Ovary (tissue), 9 donors: ENCODE data around the gene HNRNPA3. TPM values are rescaled to one million over a fixed set of nuclear protein-coding genes. Genes with fewer than 3 reads are reported as not detected.

Source experiments
- DNase-seq, 5 donors: peaks; one replicate each; pipeline ENCODE4 v3.0.0-alpha.2; 2019 to 2020
- H3K27ac ChIP-seq, 2 donors: fragments of 200-600 bp; one replicate each; pipeline versions ENCODE4 v1.5.1 to v1.8.0; 2019 to 2022
- H3K27me3 ChIP-seq: fragments of 200-600 bp; one replicate; pipeline ENCODE4 v1.8.0; 2022
- H3K36me3 ChIP-seq: fragments of 200-600 bp; sonication (generic); one replicate; pipeline ENCODE4 v1.5.1; 2019
- H3K4me1 ChIP-seq: one replicate; pipeline ENCODE4 v1.8.1; 2013; ENCODE audit warnings: mild to moderate bottlenecking, moderate library complexity; ENCODE audit not compliant: insufficient read depth
- H3K4me3 ChIP-seq: fragments of 200-600 bp; sonication (generic); one replicate; pipeline ENCODE4 v1.5.1; 2017
- H3K9me3 ChIP-seq, 2 donors: fragments of 200-600 bp in 1 of 2; sonication (generic) in 1 of 2; one replicate each; pipeline versions ENCODE4 v1.5.1 to v1.8.1; 2013 to 2019; ENCODE audit warnings: mild to moderate bottlenecking in 1 of 2, moderate library complexity in 1 of 2
- EP300 ChIP-seq: sonication (generic); formaldehyde crosslinking; IDR thresholded peaks from one replicate; pipeline ENCODE4 v1.6.1; 2017; ENCODE audit warnings: antibody characterized with exemption
- POLR2A ChIP-seq: fragments of 450-650 bp; IDR thresholded peaks from one replicate; pipeline ENCODE4 v1.6.1; 2017; ENCODE audit warnings: antibody characterized with exemption, mild to moderate bottlenecking, moderate library complexity
- WGBS, 3 donors: extraction: QIAGEN DNeasy Blood & Tissue Kit in 1 of 3; methylation state at CpG; one replicate each; pipeline versions ENCODE4 v1.1.5 to v1.1.7; 2013 to 2017; 5-methylcytosine and 5-hydroxymethylcytosine counted together
- intact Hi-C, 4 donors: fragments of 100-400 bp; cut with DNase I; formaldehyde crosslinking; loops; one replicate each; pipeline versions ENCODE4 v1.11.0 to v1.15.1; 2022 to 2023
- microRNA-seq, 3 donors: library from miRNA; unstranded; fragments of <30 nt; microRNA quantifications; one replicate each; pipeline versions ENCODE4 to v1.2.0, GENCODE V29; 2019 to 2020
- polyA plus RNA-seq, 2 donors: library from polyadenylated mRNA; stranded (reverse); fragments of 200-250 nt in 1 of 2; fragments of 350-450 nt in 1 of 2; fragmentation: Illumina TruSeq in 1 of 2; extraction: RNeasy Lipid Tissue Mini Kit (QIAGEN cat#74804) in 1 of 2; gene quantifications; one replicate each; pipeline ENCODE4 v1.2.3, GENCODE V29; 2013 to 2014
- small RNA-seq: library from RNA; depleted of rRNA; stranded (forward); fragments of <200 nt; gene quantifications from one replicate; pipeline ENCODE3, GENCODE V24; 2016
- total RNA-seq, 7 donors: library from RNA; depleted of rRNA in 2 of 7; stranded (reverse); fragments of >200 nt in 2 of 7; fragmentation: NEBNext Ultra II Directional in 3 of 7; extraction: Animal tissue kit (Norgen Biotek cat#: 25700) in 3 of 7; gene quantifications; one replicate each; pipeline versions ENCODE4 v1.1.0 to v1.2.4, GENCODE V29; 2016 to 2023
- TF ChIP-seq, protein P1 (sequence below), 3 donors: fragments of 450-650 bp in 2 of 3; fragments of 200-600 bp in 1 of 3; IDR thresholded peaks; one replicate each; pipeline versions ENCODE4 v1.5.1 to v1.8.0; 2016 to 2022; ENCODE audit warnings: antibody characterized with exemption in 3 of 3, mild to moderate bottlenecking in 1 of 3
- donor health status: DM: no; HTN: no; CAD: no; lungs with moderate emphysema.
- donor health status: DM: no; HTN: no; CAD: no.
- donor health status: Bipolar disorder and iron deficiency.
- donor health status: DM: yes; HTN: yes; CAD: no.
- donor health status: DM: no; HTN: no; CAD: no.
- donor health status: DM: yes; HTN: yes; CAD: no.

Gene HNRNPA3
- total and polyA plus RNA-seq, 9 donors = 71.0 to 273 (median 216) TPM

DNA sequence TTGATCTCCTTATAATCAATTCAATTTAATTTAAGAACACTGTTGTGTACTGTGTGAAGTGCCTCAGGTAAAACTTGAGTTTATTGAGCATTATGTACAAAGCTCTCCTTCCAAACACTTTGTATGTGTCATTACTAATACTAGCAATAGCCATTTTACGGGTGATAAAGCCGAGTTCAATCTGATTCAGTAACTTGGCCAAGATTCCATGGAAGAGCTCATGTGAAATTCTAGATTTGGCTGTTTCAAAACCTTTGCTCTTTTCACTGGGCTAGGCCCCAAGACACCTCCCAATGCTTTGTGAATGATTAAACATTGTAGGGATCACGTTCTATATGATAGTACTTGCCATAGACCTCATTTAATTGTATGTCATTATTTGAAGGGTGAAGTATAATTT is 60.8 kb downstream of the HNRNPA3 start:
- Histone ChIP-seq H3K4me3 (no peak overlapping the region), H3K27me3 (no peaks in the 10 kb centered on the region), H3K27ac (no peak overlapping the region), H3K36me3 (no peaks in the 10 kb centered on the region), H3K9me3 (no peaks in the 10 kb centered on the region), H3K4me1 (peaks cover 4% of the 10 kb centered on the region)
- intact Hi-C loops = no loop called here
- no peak for TF ChIP-seq POLR2A
- TF ChIP-seq EP300 = no peak
- TF ChIP-seq, protein P1, sequence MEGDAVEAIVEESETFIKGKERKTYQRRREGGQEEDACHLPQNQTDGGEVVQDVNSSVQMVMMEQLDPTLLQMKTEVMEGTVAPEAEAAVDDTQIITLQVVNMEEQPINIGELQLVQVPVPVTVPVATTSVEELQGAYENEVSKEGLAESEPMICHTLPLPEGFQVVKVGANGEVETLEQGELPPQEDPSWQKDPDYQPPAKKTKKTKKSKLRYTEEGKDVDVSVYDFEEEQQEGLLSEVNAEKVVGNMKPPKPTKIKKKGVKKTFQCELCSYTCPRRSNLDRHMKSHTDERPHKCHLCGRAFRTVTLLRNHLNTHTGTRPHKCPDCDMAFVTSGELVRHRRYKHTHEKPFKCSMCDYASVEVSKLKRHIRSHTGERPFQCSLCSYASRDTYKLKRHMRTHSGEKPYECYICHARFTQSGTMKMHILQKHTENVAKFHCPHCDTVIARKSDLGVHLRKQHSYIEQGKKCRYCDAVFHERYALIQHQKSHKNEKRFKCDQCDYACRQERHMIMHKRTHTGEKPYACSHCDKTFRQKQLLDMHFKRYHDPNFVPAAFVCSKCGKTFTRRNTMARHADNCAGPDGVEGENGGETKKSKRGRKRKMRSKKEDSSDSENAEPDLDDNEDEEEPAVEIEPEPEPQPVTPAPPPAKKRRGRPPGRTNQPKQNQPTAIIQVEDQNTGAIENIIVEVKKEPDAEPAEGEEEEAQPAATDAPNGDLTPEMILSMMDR (IDR thresholded peaks at IDR 0.05) = no peak
- DNase-seq = no peak
- WGBS, 3 donors = 22 to 43% (median 38%) methylated on average over 3 of the region's 3 CpGs

Small RNA genes within 50 kb of the gene (microRNA-seq; reads per million reads assigned to microRNA genes)
- 0 reads per million in 3 donors for gene MIR3128

Small RNA genes within 50 kb of the gene (small RNA-seq; reads per million reads assigned to genes)
- gene MIR3128 = 0.20 reads per million
- not detected for gene RF00019

Other genes starting within 250 kb of the HNRNPA3 start
- 100 to 1,000 TPM; 120 to 198 (median 157) TPM for gene NFE2L2, start 51.9 kb downstream of the HNRNPA3 start, total RNA-seq
- gene NFE2L2, start 51.9 kb downstream of the HNRNPA3 start, polyA plus RNA-seq = 100 to 1,000 TPM; 128 to 131 TPM
- 10 to 100 TPM; 19.1 to 31.5 (median 21.3) TPM for gene AGPS, start 180.0 kb downstream of the HNRNPA3 start, total RNA-seq
- 10 to 100 TPM in 1 of 2 donors, 1 to 10 TPM in 1; 5.4 to 21.5 TPM for gene AGPS, start 180.0 kb downstream of the HNRNPA3 start, polyA plus RNA-seq